Thymus (tissue), 2 donors: ENCODE data around the gene BPIFB2. TPM values are rescaled to one million over a fixed set of nuclear protein-coding genes. Genes with fewer than 3 reads are reported as not detected.

Source experiments
- polyA plus RNA-seq: library from polyadenylated mRNA; stranded (reverse); fragments of 200-250 nt; gene quantifications from one replicate; pipeline ENCODE4 v1.2.3, GENCODE V29; 2013
- total RNA-seq: library from RNA; stranded (reverse); fragments of 120-200 nt; gene quantifications from one replicate; pipeline ENCODE4 v1.2.4, GENCODE V29; 2013
- donor health status: healthy.

Gene BPIFB2
- total and polyA plus RNA-seq, 2 donors: 0.05 to 0.73 TPM

Other genes with a start within 250 kb of the BPIFB2 start
- 2.7 TPM for gene DNMT3B, start 245.3 kb upstream of the BPIFB2 start, total RNA-seq
- gene DNMT3B, start 245.3 kb upstream of the BPIFB2 start, polyA plus RNA-seq: 1.3 TPM
- 94.9 TPM for gene MAPRE1, start 187.8 kb upstream of the BPIFB2 start, total RNA-seq
- 55.6 TPM for gene MAPRE1, start 187.8 kb upstream of the BPIFB2 start, polyA plus RNA-seq
- 0.33 TPM for gene EFCAB8, start 148.8 kb upstream of the BPIFB2 start, total RNA-seq
- gene EFCAB8, start 148.8 kb upstream of the BPIFB2 start, polyA plus RNA-seq: 0.46 TPM
- not detected for gene SUN5, start 3.3 kb upstream of the BPIFB2 start, total RNA-seq
- not detected for gene SUN5, start 3.3 kb upstream of the BPIFB2 start, polyA plus RNA-seq
- gene BPIFB6, start 23.9 kb downstream of the BPIFB2 start, total RNA-seq: not detected
- 0.05 TPM for gene BPIFB6, start 23.9 kb downstream of the BPIFB2 start, polyA plus RNA-seq
- 0.05 TPM for gene BPIFB3, start 46.2 kb downstream of the BPIFB2 start, total RNA-seq
- 0.48 TPM for gene BPIFB3, start 46.2 kb downstream of the BPIFB2 start, polyA plus RNA-seq
- gene BPIFB4, start 71.9 kb downstream of the BPIFB2 start, total RNA-seq: 0.05 TPM
- 0.64 TPM for gene BPIFB4, start 71.9 kb downstream of the BPIFB2 start, polyA plus RNA-seq
- not detected for gene BPIFA2, start 160.5 kb downstream of the BPIFB2 start, total RNA-seq
- 0.07 TPM for gene BPIFA2, start 160.5 kb downstream of the BPIFB2 start, polyA plus RNA-seq
- gene BPIFA3, start 209.6 kb downstream of the BPIFB2 start, total RNA-seq: not detected
- 0.02 TPM for gene BPIFA3, start 209.6 kb downstream of the BPIFB2 start, polyA plus RNA-seq
- gene BPIFA1, start 228.3 kb downstream of the BPIFB2 start, total RNA-seq: 1.2 TPM
- 6.0 TPM for gene BPIFA1, start 228.3 kb downstream of the BPIFB2 start, polyA plus RNA-seq